Activated T-helper 9 cell treated with anti-CD3 and anti-CD28 coated beads, Interleukin-2, amount 50 U/mL, for 16 hours (primary cell): ENCODE data around the gene LSAMP.

ENCODE experiments used
- DNase-seq: peaks from one replicate; pipeline ENCODE4 v3.0.0-alpha.2; 2020; ENCODE audit warnings: low read depth

Gene LSAMP

DNA sequence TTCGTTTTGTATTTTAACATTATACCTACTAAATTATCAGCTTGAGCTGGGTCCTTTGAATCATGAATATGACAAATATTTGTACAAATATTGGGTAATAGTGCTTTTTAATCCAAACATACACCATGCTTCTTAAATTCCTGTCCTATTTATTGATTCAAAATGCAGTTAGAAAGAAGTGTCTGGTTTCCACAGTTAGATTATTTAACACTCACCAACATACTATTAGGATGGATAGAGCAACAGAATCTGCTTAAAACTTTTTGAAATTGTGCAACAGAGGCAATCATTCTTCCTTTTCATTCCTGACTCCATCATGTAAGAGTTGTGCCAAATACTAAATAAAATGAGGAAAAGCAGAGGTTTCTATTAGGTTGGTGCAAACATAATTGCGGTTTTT is 281.2 kb downstream of the LSAMP start:
- DNase-seq: no peak

DNA sequence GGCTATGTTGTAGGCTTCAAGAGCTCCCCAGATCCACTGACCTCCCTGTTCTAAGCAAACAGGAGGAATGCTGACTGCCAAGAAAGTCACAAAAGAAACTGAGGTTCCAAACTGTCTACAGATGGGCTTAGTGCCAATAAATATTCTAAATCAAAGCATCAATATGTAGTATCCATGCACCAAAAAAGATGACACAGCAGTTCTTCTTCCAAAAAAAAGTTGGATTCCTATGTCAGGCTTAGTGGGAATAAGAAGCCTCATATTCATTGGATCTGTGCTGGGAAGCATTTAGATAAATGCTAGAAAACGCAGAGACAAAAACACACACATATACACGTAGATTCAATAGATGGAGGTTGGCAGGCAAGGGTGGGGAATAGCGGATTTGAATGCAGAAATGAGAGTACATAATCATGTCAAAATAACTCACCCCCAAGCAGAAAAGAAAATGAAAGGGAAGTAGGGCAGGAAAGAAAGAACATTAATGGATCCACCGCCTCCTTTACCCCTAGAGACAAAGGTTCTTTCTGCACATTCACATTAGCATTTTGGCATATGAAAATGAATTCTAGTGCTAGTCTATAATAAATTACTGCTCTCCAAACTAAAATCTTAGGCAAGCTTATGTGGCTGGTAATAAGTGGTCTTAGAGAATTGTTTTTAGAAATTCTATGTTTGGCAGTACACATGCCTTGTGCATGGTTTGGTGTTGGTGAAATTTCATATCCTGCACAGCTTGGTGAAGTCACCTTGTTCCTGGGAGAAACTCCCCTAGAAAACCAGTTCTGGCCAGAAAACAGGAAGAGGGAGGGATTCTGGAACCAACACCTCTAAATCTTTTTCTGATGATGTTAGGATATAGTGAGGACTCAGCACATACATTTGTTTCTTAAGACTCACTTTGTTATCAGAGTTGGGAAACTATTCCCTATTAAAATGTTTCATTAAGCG is 283.4 kb downstream of the LSAMP start:
- DNase-seq: no peak

DNA sequence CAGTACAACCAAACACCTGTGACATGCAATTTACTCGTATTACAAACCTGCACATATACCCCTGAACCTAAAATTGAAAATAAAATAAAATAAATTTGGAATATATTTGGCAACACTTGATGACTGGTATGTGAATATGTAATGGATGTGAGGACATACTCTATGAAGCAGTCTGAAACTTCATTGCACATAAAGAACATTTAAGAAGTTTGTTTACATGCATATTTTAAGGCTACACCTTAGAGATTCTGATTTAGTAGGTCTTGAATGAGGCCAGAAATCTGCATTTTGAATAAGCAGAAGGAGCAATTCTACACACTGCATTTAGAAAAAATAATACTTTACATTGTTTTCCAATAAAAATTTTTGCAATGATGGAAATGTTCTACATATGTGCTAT is 284.7 kb downstream of the LSAMP start:
- DNase-seq: no peak

DNA sequence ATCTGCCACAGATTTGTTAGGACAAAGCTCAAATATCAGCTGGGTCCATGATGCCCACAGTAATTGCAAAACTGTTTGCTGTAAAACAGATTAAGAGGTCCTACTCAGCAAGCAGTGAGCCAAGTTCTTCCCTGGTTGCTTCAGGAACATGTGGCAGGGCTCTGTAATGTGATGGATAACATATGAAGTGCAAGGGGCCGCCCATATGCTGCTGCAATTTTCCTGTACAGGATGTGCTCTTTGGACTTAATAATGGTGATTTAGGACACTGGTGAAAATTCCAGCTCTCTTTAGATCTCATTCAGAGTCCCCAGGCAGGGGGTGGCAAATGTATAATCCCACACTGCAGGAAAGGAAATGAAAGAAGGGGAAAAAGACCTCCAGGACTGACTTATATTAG is 289.4 kb downstream of the LSAMP start:
- DNase-seq: no peak

DNA sequence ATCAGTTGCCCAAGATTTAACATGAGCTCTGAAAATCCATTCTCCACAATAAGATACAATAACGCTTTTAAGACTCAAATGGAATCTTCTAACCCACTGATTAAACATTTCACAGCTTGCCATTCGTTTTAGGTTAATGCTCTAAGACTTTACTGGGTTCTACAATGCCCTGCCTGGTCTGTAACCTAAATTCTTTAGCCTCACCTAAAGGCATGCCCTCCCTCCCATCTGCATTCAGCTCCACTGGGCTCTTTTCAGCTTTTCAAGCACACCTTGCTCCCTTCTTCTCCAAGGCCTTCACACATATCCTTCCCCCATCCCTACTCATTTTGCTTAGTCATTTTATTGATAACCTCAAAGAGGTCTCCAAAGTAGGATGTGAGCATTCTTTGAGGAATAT is 290.9 kb downstream of the LSAMP start:
- no peak for DNase-seq

DNA sequence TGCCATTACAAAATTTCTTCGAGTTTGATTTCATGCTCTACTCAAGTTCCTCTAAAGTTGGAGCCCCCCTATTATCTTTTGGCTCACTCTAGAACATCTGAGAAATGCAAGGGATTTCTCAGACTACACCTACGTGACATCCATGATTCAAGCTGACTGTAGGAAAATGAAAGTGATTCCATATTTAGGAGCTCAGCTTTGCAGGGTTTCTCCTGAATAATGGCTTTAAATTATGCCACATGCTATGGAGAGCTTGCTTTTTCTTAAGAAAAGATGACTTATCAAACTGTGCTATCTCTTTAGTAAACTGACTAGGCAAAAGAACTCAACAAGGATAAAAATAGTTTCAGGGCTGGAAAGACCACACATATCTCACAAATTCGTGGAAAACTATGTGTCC is 292.1 kb downstream of the LSAMP start:
- DNase-seq: no peak

DNA sequence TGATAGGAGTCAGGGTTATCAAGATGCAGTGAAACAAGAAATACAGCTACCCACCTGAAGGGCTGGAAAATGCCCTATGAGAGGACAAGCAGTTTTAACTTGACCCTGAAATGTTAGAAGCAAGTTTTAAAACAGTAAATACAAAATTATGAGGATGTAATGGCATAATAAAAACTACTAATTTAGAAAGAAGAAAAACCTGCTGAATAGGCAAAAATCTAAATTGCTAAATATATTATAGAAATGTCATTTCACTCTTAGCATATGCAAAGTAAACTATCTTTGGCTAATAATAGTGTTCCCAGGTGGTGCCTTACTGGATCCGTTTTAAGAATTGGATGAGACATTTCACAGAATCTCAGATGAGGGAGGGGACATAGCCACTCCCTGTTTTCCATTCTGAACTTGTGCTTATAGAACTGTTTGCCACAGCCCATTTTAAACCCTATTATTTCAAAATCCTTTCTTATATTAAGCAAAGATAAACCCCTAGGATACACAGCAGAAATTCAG is 294.6 kb downstream of the LSAMP start:
- no peak for DNase-seq

DNA sequence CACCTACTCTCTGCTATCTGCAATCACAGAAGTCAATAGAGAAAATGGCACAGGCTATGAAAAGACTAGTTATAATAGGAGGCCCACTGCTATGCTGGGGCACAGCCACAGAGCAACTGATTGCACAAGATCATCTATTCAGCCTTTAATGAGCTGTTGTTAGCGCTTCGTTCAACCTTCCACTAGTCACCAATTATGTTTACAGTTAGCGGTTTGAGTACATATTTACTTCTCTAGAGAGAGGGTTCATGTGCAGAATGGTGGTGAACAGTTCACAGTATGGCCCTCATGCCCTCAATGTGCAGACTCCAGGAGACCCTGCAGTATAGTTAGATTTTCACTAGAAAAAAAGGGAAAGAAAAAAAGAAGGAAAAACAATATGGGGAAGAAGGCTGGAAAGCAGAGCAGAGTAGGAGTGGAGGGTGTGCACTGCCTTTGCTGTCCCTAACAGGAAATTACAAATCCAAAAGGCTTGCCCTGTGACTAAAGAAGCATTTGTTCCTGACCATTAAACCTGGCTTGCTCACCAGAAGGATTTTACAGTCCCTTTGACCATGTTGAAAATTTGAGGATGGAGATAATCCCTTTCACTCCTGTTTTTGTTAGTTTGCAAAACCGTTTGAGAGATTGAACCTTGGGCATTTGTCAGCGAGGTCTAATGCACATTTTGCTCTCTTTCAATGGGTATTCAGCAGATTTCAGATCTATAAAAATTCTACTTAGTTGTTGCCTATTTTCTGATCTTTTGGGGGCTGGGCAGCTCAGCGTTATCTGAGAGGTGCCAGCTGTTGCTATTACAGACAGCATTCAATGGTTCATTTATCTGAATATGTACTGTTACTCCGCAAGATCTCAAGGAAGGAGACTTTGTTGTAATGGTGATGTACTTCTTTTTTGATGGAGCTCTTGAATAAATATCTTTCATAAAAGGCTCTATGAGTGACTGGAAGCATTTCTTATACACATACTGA is 296.1 kb downstream of the LSAMP start:
- no peak for DNase-seq

DNA sequence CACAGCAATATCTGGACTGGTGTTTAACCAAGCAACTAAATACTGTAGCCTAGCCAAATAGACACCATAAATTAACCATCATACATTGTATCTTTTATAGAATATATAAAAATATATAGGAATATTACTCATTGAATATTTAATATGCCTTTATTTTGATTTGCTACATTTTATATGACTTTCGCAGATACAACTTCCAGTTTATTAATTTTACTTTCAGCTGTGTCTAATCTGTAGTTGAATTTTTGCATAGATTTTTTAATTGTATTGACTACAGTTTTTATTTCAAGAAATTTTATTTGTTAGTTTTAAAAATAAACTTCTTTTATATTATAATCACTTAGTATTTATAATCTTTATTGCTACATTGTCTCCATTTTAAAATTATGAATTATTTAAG is 299.7 kb downstream of the LSAMP start:
- DNase-seq: no peak

DNA sequence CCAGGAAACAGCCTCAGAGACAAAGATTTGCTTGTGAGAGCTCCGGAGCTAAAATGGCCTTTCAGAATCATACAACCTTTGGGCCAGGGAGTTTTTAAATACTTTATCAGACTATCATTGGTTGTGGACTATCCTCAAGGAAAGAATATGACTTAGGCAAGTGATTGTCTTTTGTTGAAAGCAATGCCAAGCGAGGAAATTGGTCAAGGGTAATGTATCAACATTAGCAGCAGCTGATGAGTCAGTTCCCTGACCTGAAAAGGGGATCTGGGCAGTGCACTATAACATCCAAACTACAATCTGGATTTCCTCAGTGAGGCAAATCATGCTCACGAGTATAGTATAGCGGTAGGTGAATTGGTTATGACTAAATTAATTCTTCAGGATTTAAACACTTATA is 303.6 kb downstream of the LSAMP start:
- no peak for DNase-seq

DNA sequence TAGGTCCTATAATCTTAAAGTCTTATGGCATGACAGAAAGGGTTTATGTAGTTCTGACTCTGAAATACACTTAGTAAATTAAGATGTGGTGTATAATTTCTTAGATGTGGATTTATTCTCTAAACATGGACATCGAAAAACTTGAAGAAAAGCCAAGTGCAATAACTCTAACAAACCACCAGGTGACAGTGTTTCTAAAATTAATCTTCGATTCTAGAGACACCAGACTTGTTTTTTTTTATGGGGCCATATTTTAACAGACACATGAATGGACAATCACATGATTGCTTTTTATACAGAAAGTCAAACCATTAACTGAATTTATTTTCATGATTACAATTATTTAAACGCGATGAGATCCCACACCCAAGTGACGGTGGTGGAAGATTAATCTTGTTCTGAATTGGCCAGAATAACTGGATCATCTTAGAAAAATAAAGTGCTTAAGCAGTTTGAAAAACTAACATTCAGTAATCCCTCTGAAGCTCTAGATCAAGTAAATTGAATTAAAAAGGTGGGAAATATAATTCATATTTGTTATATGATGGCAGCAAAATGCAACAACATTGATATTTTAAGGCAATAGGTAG is 305.1 kb downstream of the LSAMP start:
- DNase-seq: no peak

DNA sequence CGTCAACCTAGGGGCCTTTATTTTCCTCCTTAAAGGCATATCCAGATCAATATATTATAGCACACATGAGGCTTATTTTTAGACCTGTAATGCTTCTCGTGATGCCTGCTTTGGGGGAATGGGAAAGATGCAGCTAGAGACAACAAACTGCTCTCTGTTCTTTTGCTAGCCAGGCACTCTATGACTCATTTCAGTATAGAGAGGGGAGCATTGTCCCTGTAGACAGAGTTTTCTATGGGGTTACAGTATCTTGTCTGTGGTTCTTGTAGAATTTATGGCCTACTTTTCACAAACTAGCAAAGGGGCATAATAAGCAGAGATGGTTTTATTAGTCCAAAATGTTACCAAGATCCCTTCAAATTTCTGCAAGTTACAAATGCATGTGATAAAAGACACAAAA is 305.6 kb downstream of the LSAMP start:
- DNase-seq: no peak

DNA sequence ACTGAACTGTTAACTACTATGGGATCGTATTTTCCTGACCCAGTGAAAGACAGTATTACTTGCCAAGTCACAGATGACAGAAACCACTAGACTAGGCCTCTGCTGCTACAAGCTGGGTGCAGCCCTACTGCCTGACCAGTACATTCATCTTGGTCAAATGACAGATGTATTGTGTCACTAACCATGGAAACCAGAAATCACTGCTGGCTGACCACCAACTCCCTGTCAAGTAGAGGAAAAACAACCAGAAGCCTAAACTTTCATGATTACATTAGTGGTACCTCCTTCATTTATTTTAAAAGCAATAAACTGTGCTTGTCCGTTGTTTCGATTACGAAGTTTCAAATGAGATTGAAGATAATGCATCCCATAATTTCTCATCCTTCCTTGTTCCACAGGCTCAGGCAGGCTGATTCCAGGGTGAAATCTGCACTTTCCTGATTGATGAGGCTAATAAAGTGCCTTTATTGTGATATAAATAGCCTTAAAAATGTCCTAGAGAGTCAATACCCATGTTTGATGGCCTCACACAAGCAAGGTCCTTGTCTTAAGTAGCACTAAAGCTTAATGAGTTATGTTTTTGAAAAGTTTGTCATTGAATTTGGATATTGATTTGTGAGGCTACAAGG is 309.7 kb downstream of the LSAMP start:
- no peak for DNase-seq

DNA sequence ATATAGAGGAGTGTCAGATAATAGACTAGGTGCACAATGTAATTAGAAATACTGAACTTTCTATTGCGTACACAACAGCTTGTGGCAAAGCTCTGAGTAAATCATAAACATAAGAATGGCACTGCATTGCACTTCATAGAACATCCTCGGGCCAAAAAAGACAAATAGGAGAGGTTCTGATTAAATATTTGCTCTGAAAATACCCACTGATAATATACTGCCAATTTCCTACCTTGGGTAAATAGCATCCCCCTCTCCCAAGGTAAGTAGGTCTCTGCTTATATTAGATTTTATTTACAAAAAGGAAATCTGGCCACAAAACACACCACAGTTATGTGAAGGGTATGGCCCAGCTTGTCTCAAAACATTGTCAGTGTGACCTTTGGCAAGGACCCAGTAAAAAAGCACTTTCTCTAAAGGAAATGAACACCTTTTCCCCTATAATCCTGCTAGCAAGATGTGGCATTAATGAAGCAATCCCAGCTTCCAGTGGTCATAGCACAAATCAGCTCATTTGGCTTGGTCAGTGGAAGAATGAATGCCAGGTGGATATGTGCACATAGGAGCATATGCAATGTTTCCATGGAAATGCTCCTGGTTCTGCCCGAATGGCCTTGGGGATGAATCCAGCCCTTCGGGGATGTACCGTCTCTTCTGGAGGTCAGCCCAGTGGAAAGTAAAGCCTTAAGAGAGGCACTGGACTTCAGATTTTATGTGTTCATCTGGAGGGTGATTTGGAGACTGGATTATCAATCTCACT is 315.9 kb downstream of the LSAMP start:
- no peak for DNase-seq

DNA sequence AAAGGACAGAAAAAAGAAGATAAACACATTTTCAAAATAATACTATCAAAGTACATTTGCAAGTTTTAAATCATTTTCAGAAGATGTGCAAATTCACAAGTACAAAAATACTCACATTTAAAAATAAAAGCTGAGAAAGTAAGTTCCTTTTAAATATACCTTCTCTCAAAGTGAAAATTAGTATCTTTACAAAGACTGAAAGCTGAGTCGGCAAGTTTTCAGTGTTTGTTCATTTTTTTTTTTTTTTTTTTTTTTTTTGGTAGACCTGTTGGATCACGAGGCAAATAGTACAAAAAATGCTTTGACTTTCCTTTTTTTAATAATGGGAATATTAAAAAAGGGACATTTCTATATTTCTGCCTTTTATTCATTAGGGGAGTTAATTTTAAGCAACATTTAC is 317.8 kb downstream of the LSAMP start:
- no peak for DNase-seq

DNA sequence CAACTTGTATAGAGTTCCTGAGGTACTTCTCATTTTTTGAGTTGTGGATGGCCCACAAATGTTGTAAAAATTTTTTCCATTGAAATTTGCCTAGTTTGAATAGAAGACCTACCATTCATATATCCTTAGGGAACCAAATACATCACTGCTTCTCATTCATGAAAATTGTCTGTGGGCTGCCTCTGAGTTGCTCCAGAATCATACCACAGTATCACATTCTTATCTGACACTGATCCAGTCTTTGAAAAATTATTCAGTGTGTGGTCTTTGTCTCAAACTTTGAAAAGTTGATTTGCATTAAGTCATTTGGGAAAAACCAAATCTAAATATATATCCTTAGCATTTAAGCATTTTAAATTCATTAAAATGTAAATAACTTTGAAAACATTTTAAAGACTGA is 321.1 kb downstream of the LSAMP start:
- no peak for DNase-seq

DNA sequence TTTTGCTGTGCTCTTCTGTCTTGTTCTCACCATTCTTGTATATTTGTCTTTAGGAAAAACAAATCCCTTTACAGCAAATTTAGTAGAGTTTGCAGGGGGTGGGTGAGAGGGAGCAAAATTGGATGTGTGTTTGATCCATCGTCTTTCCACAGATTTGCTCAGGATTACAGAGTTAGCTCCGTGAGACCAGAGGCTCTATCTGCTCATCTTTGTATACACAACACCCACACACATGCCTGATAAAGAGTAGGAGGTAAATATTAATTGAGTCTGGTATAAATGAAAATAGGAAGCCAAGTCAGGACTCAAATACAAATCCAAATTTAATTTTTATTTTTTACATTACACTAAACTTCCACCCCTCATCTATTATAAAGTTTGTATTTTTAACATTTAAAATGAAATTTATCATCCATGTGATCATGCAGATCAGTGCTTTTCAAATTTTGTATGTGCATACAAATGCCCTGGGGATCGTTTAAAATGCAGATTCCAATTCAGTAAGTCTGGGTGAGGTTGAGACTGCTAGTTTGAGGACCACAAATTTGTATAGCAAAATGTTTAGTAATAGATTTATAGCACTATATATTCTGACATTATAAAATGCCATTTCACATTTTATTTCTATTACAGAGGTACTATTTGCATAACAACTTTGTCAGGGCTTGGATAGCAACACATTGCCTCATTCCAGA is 326.7 kb downstream of the LSAMP start:
- no peak for DNase-seq

DNA sequence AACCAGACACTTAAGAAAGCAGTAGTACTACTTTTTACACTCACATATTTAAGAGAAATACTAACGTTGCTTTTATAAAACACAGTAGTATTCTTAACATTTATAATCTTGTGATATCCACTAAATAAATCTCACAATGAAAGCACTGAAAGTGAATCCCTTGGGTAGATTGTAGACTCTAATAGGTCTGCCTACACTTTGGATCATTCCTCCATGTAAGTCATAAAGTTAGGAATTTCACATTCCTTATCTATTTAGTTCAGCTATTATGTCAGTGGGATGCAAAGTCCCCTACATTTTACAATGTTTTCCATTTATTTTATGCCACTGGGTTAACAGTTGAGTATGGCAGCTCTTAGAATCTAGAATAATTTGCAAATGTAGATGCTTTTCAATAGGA is 330.7 kb downstream of the LSAMP start:
- no peak for DNase-seq

DNA sequence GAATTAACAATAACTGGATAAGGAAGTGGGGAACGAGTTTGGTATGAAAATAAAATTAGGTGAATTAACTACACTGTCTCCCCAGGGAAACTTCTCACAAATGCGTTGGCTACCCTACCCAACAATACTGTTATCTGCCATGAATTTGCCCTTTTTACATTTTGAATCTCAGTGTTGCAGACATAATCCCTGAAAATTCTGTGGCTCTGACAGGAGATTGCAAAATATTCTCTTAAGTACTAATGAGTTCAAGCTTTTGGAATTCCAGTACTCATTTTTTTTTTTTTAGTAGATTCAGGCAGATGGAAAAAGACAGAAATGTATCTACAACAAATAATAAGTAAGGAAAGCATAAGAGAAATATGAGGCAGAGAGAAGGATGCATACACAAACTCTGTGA is 332.6 kb downstream of the LSAMP start:
- no peak for DNase-seq

DNA sequence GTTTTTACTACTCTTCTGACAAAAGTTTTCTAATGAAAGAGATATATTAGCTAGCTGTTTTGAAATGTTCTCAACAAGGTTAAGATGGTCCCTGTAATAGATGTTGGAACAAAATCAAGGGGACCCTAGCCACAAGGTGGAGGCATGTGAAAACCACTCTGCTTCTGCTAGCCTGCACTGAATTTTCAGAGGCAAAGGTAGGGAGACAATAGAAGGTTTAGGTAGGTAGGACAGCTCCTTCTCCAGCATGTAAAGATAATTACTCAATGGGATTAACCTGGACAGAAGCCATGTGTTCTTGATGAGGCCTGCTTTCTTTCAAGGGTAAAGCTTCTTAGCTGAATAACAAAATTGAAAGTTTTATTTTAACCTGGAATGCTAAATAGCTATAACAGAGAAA is 333.5 kb downstream of the LSAMP start:
- DNase-seq: no peak
